ENCODE measurements around the gene SLC52A1. TPM values are rescaled to one million over a fixed set of nuclear protein-coding genes. Genes with fewer than 3 reads are reported as not detected.
"Not testable (repeated sequence)": the region's sequence is repeated elsewhere in the genome, so short reads cannot be mapped to it uniquely, and the experiment has no call there.

SLC52A1 gene
- not detected for polyA plus RNA-seq (2013, experiment 1 of 2)
- polyA plus RNA-seq (2013, experiment 2 of 2) = 0.15 TPM

- H3K9me3 ChIP-seq (ENCODE audit: control insufficient read depth, low read length) = peaks cover 1% of the 10 kb centered on the region
- H3K36me3 ChIP-seq (ENCODE audit: control insufficient read depth, insufficient read depth, low read length) = no peaks in the 10 kb centered on the region
- no peaks in the 10 kb centered on the region for H3K4me1 ChIP-seq (ENCODE audit: control insufficient read depth, insufficient read depth, low read length, poor library complexity, severe bottlenecking)
- no peak within 1 kb of the TSS for H3K4me3 ChIP-seq (ENCODE audit: extremely low read depth, insufficient read depth, low read length, poor library complexity, severe bottlenecking)
- WGBS, 2 experiments (ENCODE audit: insufficient coverage in 2 of 2) = 13 to 21% methylated on average over 14 to 17 of the region's 24 CpGs
- no peak within 1 kb of the TSS for H3K27ac ChIP-seq (ENCODE audit: low read depth, low read length, severe bottlenecking)
Observed at GRCh38 chr17:5035315-5035714, at the start of gene SLC52A1. Gene SLC52A1 (minus strand): TSS chr17:5035426. CDS start chr17:5034606, 820 bp downstream.

- no peak overlapping the region for H3K27ac ChIP-seq (ENCODE audit: low read depth, low read length, severe bottlenecking)
- H3K4me1 ChIP-seq (ENCODE audit: control insufficient read depth, insufficient read depth, low read length, poor library complexity, severe bottlenecking) = no peaks in the 10 kb centered on the region
- H3K4me3 ChIP-seq (ENCODE audit: extremely low read depth, insufficient read depth, low read length, poor library complexity, severe bottlenecking) = no peak overlapping the region
- WGBS, 2 experiments (ENCODE audit: insufficient coverage in 2 of 2) = 100% methylated on average over 1 to 2 of the region's 3 CpGs
- no peaks in the 10 kb centered on the region for H3K9me3 ChIP-seq (ENCODE audit: control insufficient read depth, low read length)
- no peaks in the 10 kb centered on the region for H3K36me3 ChIP-seq (ENCODE audit: control insufficient read depth, insufficient read depth, low read length)
Observed at GRCh38 chr17:5080591-5080990, 45.4 kb upstream of the SLC52A1 start.

- no peaks in the 10 kb centered on the region for H3K9me3 ChIP-seq (ENCODE audit: control insufficient read depth, low read length)
- H3K4me3 ChIP-seq (ENCODE audit: extremely low read depth, insufficient read depth, low read length, poor library complexity, severe bottlenecking) = no peak within 1 kb of the TSS
- no peaks in the 10 kb centered on the region for H3K4me1 ChIP-seq (ENCODE audit: control insufficient read depth, insufficient read depth, low read length, poor library complexity, severe bottlenecking)
- H3K36me3 ChIP-seq (ENCODE audit: control insufficient read depth, insufficient read depth, low read length) = no peaks in the 10 kb centered on the region
- WGBS, 2 experiments (ENCODE audit: insufficient coverage in 2 of 2) = 85 to 94% methylated on average over 64 to 74 of the region's 75 CpGs
- no peak within 1 kb of the TSS for H3K27ac ChIP-seq (ENCODE audit: low read depth, low read length, severe bottlenecking)
Observed at GRCh38 chr17:5078106-5079028, 43.1 kb upstream of the SLC52A1 start, which contains the start of gene ZFP3. Gene ZFP3 (plus strand): TSS chr17:5078467. CDS start chr17:5091505, 13,038 bp downstream.

GRCh38 chr17:5077781-5078105, 42.5 kb upstream of the SLC52A1 start:
- 94 to 96% methylated on average over 14 of the region's 14 CpGs for WGBS, 2 experiments (ENCODE audit: insufficient coverage in 2 of 2)
- H3K36me3 ChIP-seq (ENCODE audit: control insufficient read depth, insufficient read depth, low read length) = no peaks in the 10 kb centered on the region
- no peak overlapping the region for H3K4me3 ChIP-seq (ENCODE audit: extremely low read depth, insufficient read depth, low read length, poor library complexity, severe bottlenecking)
- H3K4me1 ChIP-seq (ENCODE audit: control insufficient read depth, insufficient read depth, low read length, poor library complexity, severe bottlenecking) = no peaks in the 10 kb centered on the region
- H3K9me3 ChIP-seq (ENCODE audit: control insufficient read depth, low read length) = no peaks in the 10 kb centered on the region
- H3K27ac ChIP-seq (ENCODE audit: low read depth, low read length, severe bottlenecking) = no peak overlapping the region

GRCh38 chr17:5077275-5077674, 42.0 kb upstream of the SLC52A1 start:
- not testable (repeated sequence) for H3K36me3 ChIP-seq (ENCODE audit: control insufficient read depth, insufficient read depth, low read length)

GRCh38 chr17:5075472-5075871, 40.2 kb upstream of the SLC52A1 start:
- not testable (repeated sequence) for H3K9me3 ChIP-seq (ENCODE audit: control insufficient read depth, low read length); H3K4me1 ChIP-seq (ENCODE audit: control insufficient read depth, insufficient read depth, low read length, poor library complexity, severe bottlenecking); H3K27ac ChIP-seq (ENCODE audit: low read depth, low read length, severe bottlenecking); H3K36me3 ChIP-seq (ENCODE audit: control insufficient read depth, insufficient read depth, low read length); H3K4me3 ChIP-seq (ENCODE audit: extremely low read depth, insufficient read depth, low read length, poor library complexity, severe bottlenecking)
- WGBS, 2 experiments (ENCODE audit: insufficient coverage in 2 of 2) = 83 to 97% methylated on average over 1 to 3 of the region's 5 CpGs

More at GRCh38 chr17:5077275-5077674, 42.0 kb upstream of the SLC52A1 start:
- H3K4me1 ChIP-seq (ENCODE audit: control insufficient read depth, insufficient read depth, low read length, poor library complexity, severe bottlenecking); H3K4me3 ChIP-seq (ENCODE audit: extremely low read depth, insufficient read depth, low read length, poor library complexity, severe bottlenecking); H3K27ac ChIP-seq (ENCODE audit: low read depth, low read length, severe bottlenecking); H3K9me3 ChIP-seq (ENCODE audit: control insufficient read depth, low read length): not testable (repeated sequence)
- 92 to 97% methylated on average over 20 to 21 of the region's 24 CpGs for whole genome bisulfite sequencing, 2 experiments (ENCODE audit: insufficient coverage in 2 of 2)

- WGBS, 2 experiments (ENCODE audit: insufficient coverage in 2 of 2) = 93 to 98% methylated on average over 4 of the region's 4 CpGs
Observed at GRCh38 chr17:5069724-5070123, 34.5 kb upstream of the SLC52A1 start.

GRCh38 chr17:5068236-5068635, 33.0 kb upstream of the SLC52A1 start:
- no peaks in the 10 kb centered on the region for H3K36me3 ChIP-seq (ENCODE audit: control insufficient read depth, insufficient read depth, low read length)
- 97 to 100% methylated on average over 3 of the region's 3 CpGs for WGBS, 2 experiments (ENCODE audit: insufficient coverage in 2 of 2)

More at GRCh38 chr17:5069724-5070123, 34.5 kb upstream of the SLC52A1 start:
- Histone ChIP-seq H3K4me3 (ENCODE audit: extremely low read depth, insufficient read depth, low read length, poor library complexity, severe bottlenecking) (no peak overlapping the region), H3K9me3 (ENCODE audit: control insufficient read depth, low read length) (no peaks in the 10 kb centered on the region), H3K4me1 (ENCODE audit: control insufficient read depth, insufficient read depth, low read length, poor library complexity, severe bottlenecking) (no peaks in the 10 kb centered on the region), H3K36me3 (ENCODE audit: control insufficient read depth, insufficient read depth, low read length) (no peaks in the 10 kb centered on the region), H3K27ac (ENCODE audit: low read depth, low read length, severe bottlenecking) (no peak overlapping the region)

GRCh38 chr17:5065227-5065744, 30.1 kb upstream of the SLC52A1 start:
- no peak overlapping the region for H3K4me3 ChIP-seq (ENCODE audit: extremely low read depth, insufficient read depth, low read length, poor library complexity, severe bottlenecking)
- H3K27ac ChIP-seq (ENCODE audit: low read depth, low read length, severe bottlenecking) = no peak overlapping the region
- H3K36me3 ChIP-seq (ENCODE audit: control insufficient read depth, insufficient read depth, low read length) = no peaks in the 10 kb centered on the region
- WGBS, 2 experiments (ENCODE audit: insufficient coverage in 2 of 2) = 100% methylated on average over 1 of the region's 1 CpG
- H3K4me1 ChIP-seq (ENCODE audit: control insufficient read depth, insufficient read depth, low read length, poor library complexity, severe bottlenecking) = no peaks in the 10 kb centered on the region
- H3K9me3 ChIP-seq (ENCODE audit: control insufficient read depth, low read length) = no peaks in the 10 kb centered on the region

More at GRCh38 chr17:5068236-5068635, 33.0 kb upstream of the SLC52A1 start:
- Histone ChIP-seq H3K27ac (ENCODE audit: low read depth, low read length, severe bottlenecking) (no peak overlapping the region), H3K4me3 (ENCODE audit: extremely low read depth, insufficient read depth, low read length, poor library complexity, severe bottlenecking) (no peak overlapping the region), H3K4me1 (ENCODE audit: control insufficient read depth, insufficient read depth, low read length, poor library complexity, severe bottlenecking) (no peaks in the 10 kb centered on the region), H3K9me3 (ENCODE audit: control insufficient read depth, low read length) (no peaks in the 10 kb centered on the region)

- no peak overlapping the region for H3K27ac ChIP-seq (ENCODE audit: low read depth, low read length, severe bottlenecking)
- no peaks in the 10 kb centered on the region for H3K4me1 ChIP-seq (ENCODE audit: control insufficient read depth, insufficient read depth, low read length, poor library complexity, severe bottlenecking)
- no peak overlapping the region for H3K4me3 ChIP-seq (ENCODE audit: extremely low read depth, insufficient read depth, low read length, poor library complexity, severe bottlenecking)
- 89 to 91% methylated on average over 5 to 7 of the region's 10 CpGs for WGBS, 2 experiments (ENCODE audit: insufficient coverage in 2 of 2)
- no peaks in the 10 kb centered on the region for H3K9me3 ChIP-seq (ENCODE audit: control insufficient read depth, low read length)
- H3K36me3 ChIP-seq (ENCODE audit: control insufficient read depth, insufficient read depth, low read length) = no peaks in the 10 kb centered on the region
Observed at GRCh38 chr17:5055543-5055942, 20.3 kb upstream of the SLC52A1 start.

GRCh38 chr17:5050278-5050677, 15.1 kb upstream of the SLC52A1 start:
- H3K9me3 ChIP-seq (ENCODE audit: control insufficient read depth, low read length) = no peaks in the 10 kb centered on the region
- H3K27ac ChIP-seq (ENCODE audit: low read depth, low read length, severe bottlenecking) = no peak overlapping the region
- no peaks in the 10 kb centered on the region for H3K36me3 ChIP-seq (ENCODE audit: control insufficient read depth, insufficient read depth, low read length)
- H3K4me1 ChIP-seq (ENCODE audit: control insufficient read depth, insufficient read depth, low read length, poor library complexity, severe bottlenecking) = no peaks in the 10 kb centered on the region
- WGBS, 2 experiments (ENCODE audit: insufficient coverage in 2 of 2) = 71 to 73% methylated on average over 7 of the region's 9 CpGs
- H3K4me3 ChIP-seq (ENCODE audit: extremely low read depth, insufficient read depth, low read length, poor library complexity, severe bottlenecking) = no peak overlapping the region

All from mesodermal cell (in vitro differentiated cells).